Stimulated activated CD8-positive, alpha-beta memory T cell treated with anti-CD3 and anti-CD28 coated beads, Interleukin-4, amount 100 ng/mL, for 4 hours (primary cell): ENCODE results near the gene ATOH8.

Experiments used
- DNase-seq, 2 donors: peaks; one replicate each; pipeline ENCODE4 v3.0.0-alpha.2; 2020; ENCODE audit warnings: low read depth in 2 of 2, low spot score in 1 of 2

ATOH8 gene

DNA sequence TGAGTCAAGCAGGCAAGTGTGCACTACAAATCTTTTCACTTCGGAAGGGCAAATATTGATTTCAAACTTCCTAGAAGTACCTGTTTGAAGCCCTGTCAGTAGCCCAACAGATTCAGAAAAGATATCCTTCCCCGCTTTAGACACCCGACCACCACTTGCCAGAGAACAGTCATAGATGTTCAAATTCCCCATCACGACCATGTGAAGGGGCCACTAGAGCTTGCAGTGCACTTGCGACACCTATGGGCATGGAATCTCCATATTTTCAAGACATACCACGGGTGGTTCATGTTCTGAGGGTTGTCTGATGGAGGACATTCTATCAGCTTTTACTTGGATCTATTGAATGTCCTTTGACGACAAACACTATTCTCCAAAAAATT lies 35.8 kb upstream of the ATOH8 start:
- no peak for DNase-seq

GRCh38 chr2:85718885-85719492 lies 34.8 kb upstream of the ATOH8 start:
- DNase-seq = no peak

GRCh38 chr2:85719609-85720240 lies 34.1 kb upstream of the ATOH8 start:
- DNase-seq = no peak

GRCh38 chr2:85720533-85720932 lies 33.3 kb upstream of the ATOH8 start:
- no peak for DNase-seq

- DNase-seq = no peak
Measured at GRCh38 chr2:85721641-85722040, 32.1 kb upstream of the ATOH8 start.

GRCh38 chr2:85722519-85722918 lies 31.3 kb upstream of the ATOH8 start:
- DNase-seq = no peak

GRCh38 chr2:85723707-85724360 lies 30.0 kb upstream of the ATOH8 start:
- DNase-seq = no peak

DNA sequence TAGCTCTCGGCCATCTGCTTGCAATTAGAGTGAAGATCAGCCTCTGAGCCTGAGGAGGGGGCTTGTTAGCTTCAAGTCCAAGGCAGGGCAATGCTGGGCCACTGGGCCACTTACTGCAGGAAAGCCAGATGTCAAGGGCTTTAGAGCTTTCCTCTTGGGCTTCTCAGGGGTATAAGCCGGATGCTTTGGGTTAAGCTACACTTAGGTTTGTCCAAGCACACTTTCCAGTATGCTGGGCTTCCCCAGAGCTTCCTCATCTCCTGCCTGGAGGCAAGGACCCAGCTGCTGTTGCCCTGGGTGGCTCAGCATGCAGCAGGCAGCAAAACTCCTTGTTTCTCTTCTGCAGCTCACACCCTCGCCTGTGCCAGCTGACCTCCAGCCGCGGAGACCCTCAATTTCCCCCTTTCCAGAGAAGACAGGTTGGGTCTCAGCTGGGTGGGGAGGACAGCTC lies 29.0 kb upstream of the ATOH8 start:
- no peak for DNase-seq

DNA sequence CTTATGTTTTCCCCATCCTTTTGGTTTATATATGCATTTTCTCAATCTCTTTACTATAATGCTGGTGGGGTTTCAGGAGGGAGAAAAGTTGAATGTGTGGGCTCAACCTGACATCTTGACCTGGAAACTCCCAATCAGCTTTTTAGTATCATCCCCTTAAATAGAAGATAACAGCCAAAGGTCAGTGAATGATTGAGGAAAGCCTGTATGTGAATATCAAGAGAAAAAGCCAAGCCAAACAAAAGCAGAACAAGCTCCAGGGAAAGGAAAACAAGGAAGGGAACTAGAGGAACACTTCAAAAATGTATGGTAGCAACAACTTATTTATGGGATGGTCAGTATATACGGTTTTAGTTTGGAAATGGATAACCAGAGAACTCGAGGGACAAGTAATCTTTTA lies 28.3 kb upstream of the ATOH8 start:
- DNase-seq = no peak

DNA sequence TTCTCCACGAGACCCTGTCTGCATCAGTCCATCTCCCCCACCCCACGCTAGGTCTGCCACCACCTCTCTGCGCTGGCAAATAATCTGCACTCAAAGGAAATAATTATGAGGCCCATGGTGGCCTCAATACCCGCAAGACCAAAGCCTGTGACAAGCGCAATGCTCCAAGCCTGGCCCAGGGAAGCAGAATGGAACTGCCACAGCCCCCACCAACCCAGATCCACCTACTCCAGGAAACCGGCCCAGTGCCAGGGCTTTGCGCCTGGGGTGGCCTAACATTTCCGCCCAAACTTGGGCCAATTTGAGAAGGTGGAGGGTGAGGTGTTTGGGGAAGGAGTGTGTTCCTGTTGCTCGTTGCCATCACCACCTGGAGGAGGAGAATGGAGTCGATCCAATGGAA lies 26.0 kb upstream of the ATOH8 start:
- no peak for DNase-seq

DNA sequence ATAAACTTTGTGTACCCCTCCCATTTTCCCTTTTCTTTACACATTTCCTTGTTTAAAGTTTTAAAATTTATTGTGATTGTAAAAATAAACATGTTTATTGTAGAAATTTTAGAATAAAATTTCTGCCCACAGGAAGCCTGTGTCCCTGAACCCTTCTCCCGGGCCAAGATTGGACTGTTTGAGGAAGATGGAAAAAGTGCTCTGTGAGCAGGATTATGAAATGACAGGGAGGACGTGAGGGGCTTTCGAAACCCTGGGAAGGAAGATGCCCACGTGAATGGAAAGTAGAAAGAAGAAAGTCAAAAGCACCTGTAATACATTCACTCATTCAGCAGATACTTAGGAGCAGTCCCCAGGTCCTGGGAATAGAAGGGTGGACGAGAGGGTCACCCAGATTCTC lies 25.4 kb upstream of the ATOH8 start:
- DNase-seq = no peak

DNA sequence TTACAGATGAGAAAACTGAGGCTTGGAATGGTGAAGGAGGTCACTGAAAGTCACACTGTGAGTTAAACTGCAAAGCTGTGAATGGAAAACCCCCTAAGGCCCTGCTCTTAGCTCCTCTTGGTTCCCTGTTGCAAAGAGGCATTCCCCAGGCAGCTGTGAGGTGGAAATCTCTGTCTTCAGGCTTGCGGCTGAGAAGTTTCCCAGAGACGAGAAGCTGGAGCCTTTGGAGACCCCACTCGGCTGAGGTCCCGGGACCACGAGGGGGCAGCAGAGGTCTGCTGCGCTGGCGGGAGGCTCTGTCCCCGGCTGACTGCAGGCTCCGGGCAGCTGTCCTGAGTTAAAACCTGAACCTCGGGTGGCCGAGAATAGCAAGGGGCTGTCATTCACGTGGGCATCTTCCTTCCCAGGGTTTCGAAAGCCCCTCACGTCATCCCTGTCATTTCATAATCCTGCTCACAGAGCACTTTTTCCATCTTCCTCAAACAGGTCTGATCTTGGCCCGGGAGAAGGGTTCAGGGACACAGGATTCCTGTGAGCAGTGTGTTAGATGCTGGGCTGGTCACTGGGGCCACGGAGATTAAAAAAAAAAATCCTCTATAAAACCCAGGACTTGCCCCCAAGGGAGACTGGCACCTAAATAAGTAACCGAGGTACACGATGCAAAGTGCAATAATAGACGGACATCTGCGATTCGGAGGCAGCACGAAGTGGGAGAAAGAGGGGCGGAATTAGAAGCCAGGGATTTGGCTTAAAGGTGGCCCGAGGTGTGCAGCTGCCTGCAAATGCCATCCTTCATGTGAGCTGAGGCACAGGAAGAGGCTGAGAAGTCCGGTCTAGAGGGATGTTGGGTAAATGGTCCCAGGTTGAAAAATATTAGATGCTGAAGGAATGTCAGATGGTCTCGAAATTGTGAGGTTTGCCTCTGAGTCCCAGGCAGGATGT lies 24.6 kb upstream of the ATOH8 start:
- peak; percentile 41 to 47 for DNase-seq

- no peak for DNase-seq
Measured at GRCh38 chr2:85729825-85730510, 23.8 kb upstream of the ATOH8 start.

- DNase-seq = no peak
Measured at GRCh38 chr2:85730686-85731230, 23.0 kb upstream of the ATOH8 start.

- DNase-seq = no peak
Measured at GRCh38 chr2:85731606-85732005, 22.2 kb upstream of the ATOH8 start.

DNA sequence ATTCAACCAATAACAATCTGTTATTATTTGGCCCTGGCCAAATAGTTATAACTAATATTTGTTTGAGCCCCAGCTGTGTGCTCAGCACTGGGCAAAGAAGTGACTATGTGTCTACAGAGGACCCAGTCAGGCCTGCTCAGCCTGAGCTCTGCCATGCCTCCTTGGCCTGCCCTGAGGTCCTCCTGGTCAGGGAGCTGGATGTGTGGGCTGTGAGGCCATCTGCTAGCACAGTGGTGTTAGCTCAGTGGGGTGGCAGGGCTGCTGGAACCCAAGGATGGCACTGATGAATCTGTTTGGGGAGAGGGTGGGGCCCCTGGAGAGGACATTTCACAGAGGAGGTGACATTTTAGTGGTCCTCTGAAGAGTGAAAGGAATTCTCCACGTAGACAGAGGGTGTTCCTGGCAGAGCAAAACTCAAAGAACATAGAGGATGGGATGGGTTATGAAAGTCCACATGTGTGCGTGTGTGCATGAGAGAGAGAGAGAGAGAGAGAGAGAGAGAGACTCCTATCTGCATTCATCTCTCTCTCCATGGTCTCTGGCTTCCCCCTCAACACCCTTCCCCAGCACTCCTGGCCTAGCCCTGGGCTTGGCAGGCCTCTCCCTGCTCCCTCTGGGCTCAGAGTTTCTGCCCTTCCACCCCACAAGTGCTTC lies 21.2 kb upstream of the ATOH8 start:
- no peak for DNase-seq

DNA sequence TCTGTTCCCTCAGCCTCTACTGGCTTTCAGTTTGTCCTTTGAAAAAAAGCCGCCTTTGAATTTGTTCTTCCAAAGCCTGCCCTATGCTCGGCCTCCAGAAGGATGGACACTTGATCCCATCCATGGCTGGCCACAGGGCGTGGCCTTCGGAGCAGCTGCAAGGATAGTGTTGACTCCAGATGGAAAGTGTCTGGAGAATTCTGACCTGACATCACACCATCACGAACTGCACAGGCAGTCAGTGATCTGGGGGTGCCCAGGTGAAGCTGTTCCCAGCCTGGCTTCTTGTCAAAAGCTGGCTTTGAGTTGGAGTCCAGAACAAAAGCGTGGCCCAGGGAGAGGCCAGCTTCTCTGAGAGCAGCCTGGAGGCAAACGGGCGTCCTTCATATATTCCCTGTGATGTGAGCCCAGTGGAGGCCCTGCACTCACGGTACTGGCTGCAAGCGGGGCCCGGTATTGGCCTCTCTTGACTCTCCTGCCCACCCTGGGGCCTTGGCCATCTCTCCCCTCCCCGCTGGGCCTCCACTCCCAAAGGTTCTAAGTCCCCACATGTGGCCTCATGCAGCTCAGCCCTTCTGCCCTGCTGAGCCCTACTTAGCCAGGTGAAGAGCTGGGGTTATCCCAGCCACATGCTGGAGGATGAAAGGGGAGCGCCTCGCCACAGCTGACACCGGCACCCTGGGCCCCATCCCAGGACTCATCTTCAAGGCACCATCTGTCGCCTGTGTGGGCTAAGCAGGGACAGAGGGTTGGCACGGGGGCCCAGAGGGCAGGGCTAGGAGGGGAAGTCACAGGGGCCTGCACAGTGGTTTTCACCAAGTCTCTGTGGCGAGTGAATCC lies 20.4 kb upstream of the ATOH8 start:
- no peak for DNase-seq

DNA sequence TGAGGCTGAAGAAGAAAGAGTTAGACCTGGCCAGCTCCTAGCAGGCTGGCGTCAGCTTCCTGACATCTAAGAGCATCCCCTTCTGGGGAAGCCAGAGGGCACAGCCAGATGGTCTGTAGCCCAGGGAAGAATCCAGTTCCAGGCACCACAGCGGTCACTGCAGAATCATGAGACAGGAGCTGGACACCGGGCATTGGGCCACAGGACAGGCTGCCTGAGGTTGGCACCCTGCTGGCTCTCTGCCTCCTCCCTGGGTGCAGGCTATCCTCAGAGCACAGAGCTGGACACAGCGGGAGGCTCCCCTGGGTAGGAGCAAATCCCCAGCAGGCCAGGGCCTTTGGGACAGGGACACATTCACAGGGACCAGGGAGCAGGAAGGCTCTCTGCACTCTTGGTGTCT lies 19.8 kb upstream of the ATOH8 start:
- DNase-seq = no peak

GRCh38 chr2:85734942-85735608 lies 18.7 kb upstream of the ATOH8 start:
- no peak for DNase-seq
